Lower leg skin (tissue), 4 donors: ENCODE measurements around the gene BRD3. TPM values are rescaled to one million over a fixed set of nuclear protein-coding genes. Genes with fewer than 3 reads are reported as not detected.

Source experiments
- DNase-seq, 2 donors: peaks; one replicate each; pipeline ENCODE4 v3.0.0-alpha.2; 2019; ENCODE audit warnings: low spot score in 2 of 2
- H3K4me3 ChIP-seq: fragments of 200-600 bp; sonication (generic); 2 replicates; pipeline ENCODE4 v1.5.1; 2017; ENCODE audit warnings: mild to moderate bottlenecking, low read depth; ENCODE audit not compliant: poor library complexity, severe bottlenecking
- CTCF ChIP-seq, 3 donors: fragments of 450-650 bp; IDR thresholded peaks; one replicate each; pipeline ENCODE4 v1.5.1; 2016; ENCODE audit warnings: antibody characterized with exemption in 3 of 3, mild to moderate bottlenecking in 3 of 3, moderate library complexity in 2 of 3
- POLR2A ChIP-seq, 2 donors: fragments of 450-650 bp; IDR thresholded peaks; one replicate each; pipeline ENCODE4 v1.6.1; 2016 to 2017; ENCODE audit warnings: antibody characterized with exemption in 2 of 2, mild to moderate bottlenecking in 1 of 2, moderate library complexity in 1 of 2
- WGBS, 2 donors: methylation state at CpG; one replicate each; pipeline ENCODE4 v1.1.5; 2018; 5-methylcytosine and 5-hydroxymethylcytosine counted together
- intact Hi-C: fragments of 100-400 bp; cut with DNase I; formaldehyde crosslinking; loops from one replicate; pipeline ENCODE4 v1.15.0; 2023; ENCODE audit warnings: low total_unique reads
- total RNA-seq, 4 donors: library from RNA; depleted of rRNA; stranded (reverse); fragments of >200 nt; gene quantifications; one replicate each; pipeline ENCODE4 v1.1.0, GENCODE V29; 2016

BRD3 gene
- total RNA-seq, 4 donors from 2014 or later, result 18.5 to 59.9 (median 26.7) TPM

GRCh38 chr9:133987446-133987788 lies 80.4 kb downstream of the BRD3 start:
- H3K4me3 ChIP-seq, result no peak overlapping the region
- 88 to 90% methylated on average over 14 of the region's 14 CpGs for WGBS, 2 donors
- no peak for DNase-seq
- intact Hi-C loops, result no loop called here
- TF ChIP-seq POLR2A (IDR thresholded peaks at IDR 0.05) (no peak), CTCF (IDR thresholded peaks at IDR 0.05) (no peak)

GRCh38 chr9:133986774-133987445 lies 80.9 kb downstream of the BRD3 start:
- no peak overlapping the region for H3K4me3 ChIP-seq
- intact Hi-C loops, result no loop called here
- DNase-seq, result no peak
- TF ChIP-seq CTCF (IDR thresholded peaks at IDR 0.05), result no peak
- no peak for TF ChIP-seq POLR2A (IDR thresholded peaks at IDR 0.05)
- WGBS, 2 donors, result 88 to 91% methylated on average over 13 of the region's 13 CpGs

DNA sequence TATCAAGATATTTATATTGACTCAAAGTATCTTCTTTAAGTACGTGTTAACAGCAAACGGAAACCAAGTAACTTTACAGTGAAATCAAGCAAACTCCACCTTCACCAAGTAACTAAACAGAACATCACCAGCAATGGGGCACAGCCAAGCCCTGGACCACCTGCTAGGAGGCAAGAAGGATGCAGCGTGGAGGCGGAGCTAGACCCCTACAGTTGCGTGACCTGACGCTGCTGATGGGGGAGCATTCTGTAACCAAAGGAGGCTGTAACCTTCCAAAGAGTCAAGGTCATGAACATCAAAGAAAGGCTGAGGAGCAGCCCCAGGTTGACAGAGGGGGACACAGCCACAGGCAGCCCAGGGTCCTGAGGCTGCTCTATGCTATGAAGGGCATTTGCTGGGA lies 81.8 kb downstream of the BRD3 start:
- 73 to 96% methylated on average over 6 of the region's 6 CpGs for WGBS, 2 donors
- intact Hi-C loops, result no loop called here
- TF ChIP-seq POLR2A (IDR thresholded peaks at IDR 0.05) (no peak), CTCF (IDR thresholded peaks at IDR 0.05) (no peak)
- no peak for DNase-seq
- no peak overlapping the region for H3K4me3 ChIP-seq

DNA sequence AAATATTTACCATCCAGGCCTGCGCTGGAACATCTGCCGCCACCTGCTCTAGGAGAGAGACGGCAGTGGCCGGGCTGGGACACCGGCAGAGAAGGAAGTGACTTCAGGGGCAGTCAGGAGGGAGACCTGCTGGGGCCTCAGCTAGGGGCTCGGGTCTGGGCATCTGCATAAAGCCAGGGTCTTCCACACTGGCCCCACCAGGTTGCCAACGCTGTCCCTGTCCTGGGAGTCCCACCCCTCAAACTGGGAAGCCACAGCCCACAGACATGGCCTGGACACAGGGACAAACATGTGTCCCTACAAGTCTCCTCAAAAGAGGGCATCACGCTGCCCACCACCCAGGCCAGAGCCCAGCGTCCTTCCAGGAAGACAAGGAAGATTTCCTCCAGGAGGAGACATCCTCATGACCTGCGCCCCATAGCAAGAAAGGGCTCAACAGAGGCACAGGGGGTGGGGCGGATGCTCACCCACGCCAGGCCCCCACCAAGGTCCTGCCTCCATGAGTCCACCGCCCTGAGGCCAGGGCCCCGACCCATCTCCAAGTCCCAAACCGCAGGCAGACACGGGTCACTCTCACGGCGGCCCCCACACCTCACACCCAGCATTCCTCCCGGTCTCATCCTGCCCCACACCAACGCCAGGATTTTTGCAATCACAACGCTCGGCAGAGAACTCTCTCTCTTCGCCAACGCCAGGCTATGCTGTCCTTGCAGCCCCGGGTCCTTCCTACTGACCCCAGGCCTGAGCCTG lies 84.7 kb downstream of the BRD3 start:
- WGBS, 2 donors, result 90 to 91% methylated on average over 23 to 25 of the region's 25 CpGs
- no peak for DNase-seq
- intact Hi-C loops, result no loop called here
- H3K4me3 ChIP-seq, result no peak overlapping the region
- no peak for TF ChIP-seq CTCF (IDR thresholded peaks at IDR 0.05)
- TF ChIP-seq POLR2A (IDR thresholded peaks at IDR 0.05), result no peak

GRCh38 chr9:133981958-133982681 lies 85.7 kb downstream of the BRD3 start:
- TF ChIP-seq POLR2A (IDR thresholded peaks at IDR 0.05), result no peak
- TF ChIP-seq CTCF (IDR thresholded peaks at IDR 0.05), result no peak
- H3K4me3 ChIP-seq, result no peak overlapping the region
- 85 to 87% methylated on average over 24 to 28 of the region's 28 CpGs for WGBS, 2 donors
- no peak for DNase-seq
- intact Hi-C loops, result no loop called here
